GM18505 (cell line): ENCODE data around the gene SGSM2.

Experiments
- ATAC-seq: cut with Tn5 transposase; IDR thresholded peaks from one replicate; pipeline ENCODE4 v1.9.1; 2021; ENCODE audit not compliant: unreplicated experiment
- POLR2A ChIP-seq: IDR thresholded peaks from 4 replicates; pipeline ENCODE4 v1.6.1; 2011; ENCODE audit warnings: borderline replicate concordance; ENCODE audit not compliant: insufficient read depth, insufficient read length; ENCODE audit errors: extremely low read depth

SGSM2 gene, protein sequence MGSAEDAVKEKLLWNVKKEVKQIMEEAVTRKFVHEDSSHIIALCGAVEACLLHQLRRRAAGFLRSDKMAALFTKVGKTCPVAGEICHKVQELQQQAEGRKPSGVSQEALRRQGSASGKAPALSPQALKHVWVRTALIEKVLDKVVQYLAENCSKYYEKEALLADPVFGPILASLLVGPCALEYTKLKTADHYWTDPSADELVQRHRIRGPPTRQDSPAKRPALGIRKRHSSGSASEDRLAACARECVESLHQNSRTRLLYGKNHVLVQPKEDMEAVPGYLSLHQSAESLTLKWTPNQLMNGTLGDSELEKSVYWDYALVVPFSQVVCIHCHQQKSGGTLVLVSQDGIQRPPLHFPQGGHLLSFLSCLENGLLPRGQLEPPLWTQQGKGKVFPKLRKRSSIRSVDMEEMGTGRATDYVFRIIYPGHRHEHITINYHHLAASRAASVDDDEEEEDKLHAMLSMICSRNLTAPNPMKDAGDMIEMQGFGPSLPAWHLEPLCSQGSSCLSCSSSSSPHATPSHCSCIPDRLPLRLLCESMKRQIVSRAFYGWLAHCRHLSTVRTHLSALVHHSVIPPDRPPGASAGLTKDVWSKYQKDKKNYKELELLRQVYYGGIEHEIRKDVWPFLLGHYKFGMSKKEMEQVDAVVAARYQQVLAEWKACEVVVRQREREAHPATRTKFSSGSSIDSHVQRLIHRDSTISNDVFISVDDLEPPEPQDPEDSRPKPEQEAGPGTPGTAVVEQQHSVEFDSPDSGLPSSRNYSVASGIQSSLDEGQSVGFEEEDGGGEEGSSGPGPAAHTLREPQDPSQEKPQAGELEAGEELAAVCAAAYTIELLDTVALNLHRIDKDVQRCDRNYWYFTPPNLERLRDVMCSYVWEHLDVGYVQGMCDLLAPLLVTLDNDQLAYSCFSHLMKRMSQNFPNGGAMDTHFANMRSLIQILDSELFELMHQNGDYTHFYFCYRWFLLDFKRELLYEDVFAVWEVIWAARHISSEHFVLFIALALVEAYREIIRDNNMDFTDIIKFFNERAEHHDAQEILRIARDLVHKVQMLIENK

DNA sequence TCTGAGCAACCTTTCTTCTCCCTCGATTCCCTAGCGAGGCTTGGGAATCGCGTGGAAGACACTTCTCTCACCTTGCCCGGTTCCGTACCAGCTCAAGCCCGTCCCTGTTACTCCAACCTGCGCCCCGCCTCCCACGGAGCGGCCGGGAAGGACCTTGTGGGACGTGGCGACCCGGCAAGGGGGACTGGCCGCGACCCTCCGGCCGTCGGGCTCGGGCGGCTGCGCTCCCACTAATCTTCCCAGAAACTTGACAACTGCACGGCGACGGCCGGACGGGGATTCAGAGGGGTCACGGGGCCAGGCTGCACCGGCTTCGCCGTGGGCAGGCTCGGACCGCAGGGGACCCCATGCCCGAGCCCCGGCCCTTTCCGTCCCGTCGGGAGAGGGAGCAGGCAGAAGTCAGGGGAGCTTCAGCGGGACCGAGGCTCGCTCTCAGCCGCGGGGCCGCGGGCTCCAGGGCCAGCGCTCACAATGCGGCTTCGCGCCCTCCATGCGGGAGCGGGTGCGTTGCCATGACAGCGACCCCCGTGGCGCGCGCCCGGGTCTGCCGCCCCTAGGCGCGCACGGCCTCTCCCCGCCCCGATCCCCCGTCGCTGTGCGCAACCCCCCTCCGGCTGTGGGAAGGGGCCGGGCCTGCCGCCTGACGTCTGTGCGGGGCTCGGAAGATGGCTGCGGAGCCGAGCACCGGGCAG is at the start of gene SGSM2:
Gene SGSM2 (plus strand): TSS at position 650 of the 692 bp plus-strand sequence. CDS start 188 bp downstream, outside the sequence.
- TF ChIP-seq POLR2A, result peak; percentile 8
- peak; percentile 41 for ATAC-seq

DNA sequence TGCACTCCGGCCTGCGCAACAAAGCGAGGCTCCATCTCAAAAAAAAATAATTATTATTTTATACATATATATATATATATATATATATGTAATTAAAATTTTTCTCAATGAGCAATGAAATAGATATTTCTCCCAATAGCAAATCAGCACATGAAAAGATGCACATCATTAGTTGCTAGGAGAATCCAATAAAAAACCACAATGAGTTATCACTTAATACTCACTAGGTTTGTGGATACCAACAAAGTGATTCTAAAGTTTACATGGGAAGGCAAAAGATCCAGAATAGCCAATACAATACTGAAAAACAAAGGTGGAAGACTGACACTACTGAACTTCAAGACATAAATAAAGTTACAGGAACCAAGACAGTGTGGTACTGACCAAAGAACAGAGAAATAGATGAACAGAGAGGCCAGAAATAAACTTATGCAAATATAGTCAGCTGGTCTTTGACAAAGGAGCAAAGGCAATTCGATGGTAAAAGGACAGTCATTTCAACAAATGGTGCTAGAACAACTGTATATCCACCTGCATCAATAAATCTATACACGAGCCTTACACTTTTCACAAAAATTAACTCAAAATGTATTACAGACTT is 47.3 kb upstream of the SGSM2 start:
- ATAC-seq, result no peak
- no peak for TF ChIP-seq POLR2A

DNA sequence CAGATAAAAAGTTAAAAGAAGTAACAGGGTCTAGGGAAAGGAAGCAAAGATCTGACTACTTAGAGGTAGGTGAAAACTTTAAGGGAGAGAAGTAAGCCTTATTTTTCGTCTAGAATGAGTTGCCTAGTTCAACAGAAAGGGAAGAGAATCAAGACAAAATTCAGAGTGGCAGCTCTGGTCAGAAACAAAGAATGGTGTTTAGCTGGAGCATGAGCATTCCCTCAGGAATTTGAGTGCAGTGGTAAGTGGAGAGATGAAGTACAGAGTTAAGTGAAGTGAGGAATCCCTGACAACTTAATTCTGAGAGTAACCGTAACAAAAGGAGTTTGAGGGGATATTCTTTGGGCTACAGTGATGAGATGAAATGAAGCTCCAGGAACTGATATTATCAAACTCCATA is 45.2 kb upstream of the SGSM2 start:
- no peak for ATAC-seq
- no peak for TF ChIP-seq POLR2A

DNA sequence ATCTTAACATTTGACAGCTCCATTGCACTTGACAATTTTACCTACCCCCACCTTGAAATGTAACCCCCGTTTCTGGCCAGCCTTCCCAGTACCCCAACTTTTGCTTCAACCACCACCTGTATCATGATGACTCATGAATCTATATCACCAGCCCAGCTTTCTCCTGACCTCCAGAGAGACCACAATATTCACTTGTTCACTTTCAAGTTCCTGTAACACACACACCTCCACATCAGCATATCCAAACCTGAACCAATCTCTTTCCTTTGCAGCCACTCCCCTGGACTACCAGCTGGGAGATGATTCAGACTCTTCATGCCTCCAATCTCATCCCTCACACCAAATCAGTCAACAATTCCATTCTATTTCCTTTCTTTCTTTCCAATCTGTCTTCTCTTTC is 41.7 kb upstream of the SGSM2 start:
- no peak for ATAC-seq
- no peak for TF ChIP-seq POLR2A

DNA sequence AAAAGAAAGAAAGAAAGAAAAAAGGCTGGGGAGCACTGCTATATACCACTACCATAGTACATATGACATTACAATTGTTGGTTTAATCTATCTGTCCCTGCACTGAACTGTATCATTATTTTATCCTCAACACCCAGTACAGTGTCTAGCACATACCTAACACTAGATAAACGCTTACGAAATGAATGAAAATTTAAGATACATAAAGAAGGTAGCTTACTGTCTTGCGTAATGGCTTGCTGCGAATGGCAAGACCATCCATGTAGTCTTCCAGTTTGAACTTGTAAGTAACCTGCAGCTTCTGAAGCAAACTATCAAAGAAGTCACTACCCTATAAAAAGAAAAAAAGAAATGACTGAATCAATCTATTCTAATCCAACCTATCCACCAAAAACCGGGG is 40.3 kb upstream of the SGSM2 start:
- no peak for TF ChIP-seq POLR2A
- no peak for ATAC-seq

DNA sequence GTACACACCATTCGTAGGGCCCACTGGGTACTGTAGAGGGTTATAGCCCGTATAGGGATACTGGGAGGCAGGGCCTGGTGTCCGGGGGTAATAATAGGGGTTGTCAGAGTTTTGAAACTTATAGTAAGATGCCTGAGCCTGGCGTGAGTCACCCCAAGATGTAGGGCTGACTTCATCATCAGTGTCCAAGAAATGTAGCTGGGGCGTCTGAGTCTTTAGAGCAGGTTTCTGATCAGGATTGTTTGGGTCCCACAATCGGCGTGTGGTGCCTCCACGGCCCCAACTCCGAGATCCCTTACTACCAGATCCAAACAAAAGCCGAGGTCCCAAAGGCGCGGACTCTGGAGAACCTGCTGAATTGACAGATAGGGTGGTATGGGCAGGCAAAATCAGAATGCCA is 38.2 kb upstream of the SGSM2 start:
- no peak for ATAC-seq
- TF ChIP-seq POLR2A, result no peak

DNA sequence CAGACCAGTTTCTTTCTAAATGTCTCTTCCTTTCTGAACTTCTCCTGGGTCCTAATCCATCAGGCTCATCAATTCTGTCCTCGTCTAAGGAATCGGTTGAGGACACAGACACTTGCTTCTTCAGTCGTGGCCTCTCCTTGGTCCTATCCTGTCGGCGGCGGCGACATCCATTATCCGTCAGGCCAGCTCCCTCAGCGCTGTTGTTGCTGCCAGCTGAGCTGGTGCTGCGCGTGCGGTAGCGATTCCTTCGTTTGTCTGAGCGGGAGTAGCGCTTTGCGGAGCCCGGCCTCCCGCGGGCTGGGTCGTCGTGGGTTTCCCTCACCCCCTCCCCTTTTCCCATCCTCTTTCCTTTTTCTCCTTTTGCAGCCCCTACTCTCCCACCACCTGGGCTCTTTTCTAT is 37.5 kb upstream of the SGSM2 start:
- ATAC-seq, result no peak
- no peak for TF ChIP-seq POLR2A

DNA sequence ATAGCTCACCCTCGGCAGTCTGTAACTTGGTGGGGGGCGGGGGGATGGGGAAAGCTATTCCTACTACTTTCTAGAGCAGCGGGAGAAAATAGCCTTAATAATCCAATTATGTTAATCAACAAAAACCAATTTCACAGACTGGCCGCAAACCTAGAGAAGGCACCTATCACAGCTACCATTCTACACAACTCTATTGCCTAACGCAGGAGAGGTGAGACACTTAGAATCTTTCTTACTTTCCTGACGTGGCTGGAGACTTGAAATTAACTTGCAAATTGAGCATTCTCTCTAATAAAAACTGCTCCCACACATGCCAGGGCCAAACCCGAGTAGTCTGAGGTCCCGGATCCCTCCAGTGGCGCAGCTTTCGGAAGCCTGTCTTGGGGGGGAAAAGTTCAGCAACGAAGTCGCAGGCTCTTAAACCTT is 34.5 kb upstream of the SGSM2 start:
- no peak for ATAC-seq
- no peak for TF ChIP-seq POLR2A

DNA sequence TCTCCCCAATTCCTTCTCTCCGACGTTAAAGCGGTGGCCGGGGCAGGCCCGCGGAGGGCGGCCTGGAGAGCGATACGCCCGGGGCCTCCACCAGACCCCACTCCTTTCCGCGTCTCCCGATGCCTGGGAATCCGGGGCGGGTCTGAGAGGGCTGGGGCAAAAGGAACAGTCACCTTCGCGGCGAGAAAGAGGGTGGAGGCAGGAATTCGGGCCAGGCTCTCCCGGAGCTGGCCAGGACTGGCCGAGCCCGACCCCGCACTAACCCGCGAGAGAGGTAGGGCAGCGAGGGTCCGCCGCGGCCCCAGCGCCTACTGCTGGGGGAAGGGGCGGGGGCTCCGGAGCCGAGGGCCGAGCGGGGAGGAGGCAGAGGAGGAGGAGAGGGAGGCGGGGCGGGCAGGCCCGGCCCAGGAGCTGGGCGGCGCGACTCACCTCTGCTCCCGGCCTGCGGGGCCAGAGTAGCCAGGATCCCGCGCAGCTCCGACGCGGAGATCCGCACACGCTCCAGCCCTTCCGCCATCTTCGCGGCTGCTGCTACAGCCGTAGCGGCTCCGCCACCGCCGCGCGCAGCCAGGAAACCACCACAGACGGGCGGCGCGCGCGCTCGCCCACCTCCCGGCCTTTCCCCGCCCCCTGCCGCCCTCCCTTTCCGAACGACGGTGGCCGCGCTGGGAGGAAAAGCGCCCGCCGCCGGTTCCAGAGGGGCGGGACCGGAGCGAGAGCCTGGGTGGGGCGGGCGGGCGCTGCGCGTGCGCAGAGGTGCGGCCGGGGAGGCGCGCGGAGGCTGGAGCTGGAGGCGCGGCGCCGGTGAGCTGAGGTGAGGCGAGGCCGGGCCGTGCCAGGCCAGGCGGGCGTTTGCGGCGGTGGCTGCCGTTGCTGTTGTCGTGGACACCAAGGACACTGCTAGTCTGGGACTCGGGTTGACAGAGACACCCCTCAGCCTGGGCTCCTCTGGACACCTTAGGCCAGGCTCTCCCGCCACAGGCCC is 33.8 kb upstream of the SGSM2 start, which contains the start of the genes SMG6 and SRR:
Gene SMG6 (minus strand): TSS at position 582 of the 985 bp plus-strand sequence. CDS start 65 bp downstream, at position 517.
Gene SRR (plus strand): TSS at position 747 of the 985 bp plus-strand sequence. CDS start 11,611 bp downstream, outside the sequence.
- peak; percentile 82 for ATAC-seq
- peak; percentile 82 for TF ChIP-seq POLR2A

DNA sequence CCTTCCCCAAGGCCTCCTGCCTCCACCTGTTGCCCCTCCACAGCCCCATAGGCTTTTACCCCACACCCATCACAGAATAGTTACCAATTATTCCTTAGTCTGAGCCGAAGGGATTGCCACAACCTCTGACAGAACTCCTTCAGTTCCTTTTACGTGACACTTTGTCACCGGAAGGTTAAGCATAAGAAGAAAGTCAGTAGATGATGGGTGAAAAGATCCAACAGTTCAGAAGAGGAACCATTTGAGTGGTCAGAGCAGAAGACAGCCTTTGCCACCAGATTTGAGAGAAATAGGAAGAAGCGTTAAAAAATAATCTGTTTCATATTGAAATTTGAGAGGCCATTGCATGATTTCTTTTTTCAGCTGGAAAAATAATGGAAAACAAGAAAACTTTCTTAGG is 32.4 kb upstream of the SGSM2 start:
- no peak for TF ChIP-seq POLR2A
- ATAC-seq, result no peak
